Mesenchymal stem cell (in vitro differentiated cells and primary cell): ENCODE measurements around the gene STON1.
"Not testable (repeated sequence)": the region's sequence is repeated elsewhere in the genome, so short reads cannot be mapped to it uniquely, and the experiment has no call there.

ENCODE experiments used
- DNase-seq: peaks from one replicate; pipeline ENCODE4 v3.0.0-alpha.2; 2013
- H2AFZ ChIP-seq: one replicate; pipeline ENCODE4 v1.6.1; 2013; ENCODE audit warnings: low read depth, mild to moderate bottlenecking, control low read depth, inconsistent platforms, low read length, moderate library complexity
- H2AK5ac ChIP-seq: 2 replicates; pipeline ENCODE4 v1.6.1; 2013; ENCODE audit warnings: low read length, moderate library complexity, mild to moderate bottlenecking, inconsistent platforms; ENCODE audit not compliant: severe bottlenecking
- H2BK120ac ChIP-seq: one replicate; pipeline ENCODE4 v1.6.1; 2013; ENCODE audit warnings: low read depth, mild to moderate bottlenecking, inconsistent platforms, low read length, moderate library complexity
- H2BK12ac ChIP-seq, 2 experiments: one replicate each; pipeline ENCODE4 v1.6.1; 2013; ENCODE audit warnings: inconsistent platforms in 2 of 2, low read length in 2 of 2, mild to moderate bottlenecking in 2 of 2, moderate library complexity in 2 of 2, control low read depth in 1 of 2
- H2BK15ac ChIP-seq: one replicate; pipeline ENCODE4 v1.6.1; 2013; ENCODE audit warnings: mild to moderate bottlenecking, low read depth, inconsistent platforms; ENCODE audit not compliant: poor library complexity, severe bottlenecking
- H2BK5ac ChIP-seq: 2 replicates; pipeline ENCODE4 v1.6.1; 2013; ENCODE audit warnings: low read depth, mild to moderate bottlenecking, low read length, control low read depth, inconsistent platforms; ENCODE audit not compliant: poor library complexity, severe bottlenecking
- H3K14ac ChIP-seq, 2 experiments: one replicate each; pipeline ENCODE4 v1.6.1; 2013; ENCODE audit warnings: inconsistent platforms in 2 of 2, low read length in 2 of 2, control low read depth in 1 of 2, mild to moderate bottlenecking in 1 of 2, moderate library complexity in 1 of 2
- H3K18ac ChIP-seq, 2 experiments: one replicate each; pipeline ENCODE4 v1.6.1; 2013; ENCODE audit warnings: inconsistent platforms in 2 of 2, low read length in 2 of 2, control low read depth in 1 of 2, low read depth in 1 of 2, mild to moderate bottlenecking in 1 of 2
- H3K23ac ChIP-seq, 2 experiments: one replicate each; pipeline ENCODE4 v1.6.1; 2013; ENCODE audit warnings: inconsistent platforms in 2 of 2, low read length in 2 of 2, mild to moderate bottlenecking in 2 of 2, moderate library complexity in 2 of 2, control low read depth in 1 of 2
- H3K27ac ChIP-seq: 2 replicates; pipeline ENCODE4 v1.5.1; 2013; ENCODE audit warnings: mild to moderate bottlenecking, moderate library complexity, low read length, control low read depth, inconsistent platforms; ENCODE audit not compliant: poor library complexity, severe bottlenecking
- H3K27me3 ChIP-seq, 2 experiments: 2 replicates each; pipeline versions ENCODE4 v1.6.1 to v1.7.0; 2013; ENCODE audit warnings: low read length in 2 of 2, mild to moderate bottlenecking in 2 of 2, moderate library complexity in 2 of 2, control low read depth in 1 of 2, inconsistent platforms in 1 of 2; ENCODE audit not compliant: control insufficient read depth in 1 of 2, insufficient read depth in 1 of 2
- H3K36me3 ChIP-seq, 2 experiments: 2 replicates each; pipeline versions ENCODE4 v1.6.1 to v1.7.0; 2013; ENCODE audit warnings: low read length in 2 of 2, control low read depth in 1 of 2, inconsistent platforms in 1 of 2, low read depth in 1 of 2, mild to moderate bottlenecking in 1 of 2; ENCODE audit not compliant: insufficient read depth in 2 of 2, control insufficient read depth in 1 of 2
- H3K4ac ChIP-seq, 2 experiments: one replicate each; pipeline ENCODE4 v1.6.1; 2013; ENCODE audit warnings: inconsistent platforms in 2 of 2, low read length in 2 of 2, mild to moderate bottlenecking in 2 of 2, moderate library complexity in 2 of 2, control low read depth in 1 of 2, low read depth in 1 of 2
- H3K4me1 ChIP-seq: 2 replicates; pipeline ENCODE4 v1.6.1; 2013; ENCODE audit warnings: low read depth, low read length, control low read depth; ENCODE audit not compliant: control insufficient read depth, insufficient read depth
- H3K4me2 ChIP-seq: 2 replicates; pipeline ENCODE4 v1.6.1; 2013; ENCODE audit warnings: low read length, mild to moderate bottlenecking, inconsistent platforms; ENCODE audit not compliant: poor library complexity, severe bottlenecking
- H3K4me3 ChIP-seq, 2 experiments: 2 replicates each; pipeline versions ENCODE4 v1.5.1 to v1.7.0; 2013; ENCODE audit warnings: low read length in 2 of 2, mild to moderate bottlenecking in 2 of 2, control low read depth in 1 of 2, low read depth in 1 of 2; ENCODE audit not compliant: insufficient read depth in 1 of 2
- H3K79me1 ChIP-seq: replicated peaks from 2 replicates; pipeline ENCODE4 v1.6.1; 2013; ENCODE audit warnings: mild to moderate bottlenecking, control low read depth, low read length, inconsistent platforms; ENCODE audit not compliant: poor library complexity, severe bottlenecking
- H3K9ac ChIP-seq: 2 replicates; pipeline ENCODE4 v1.7.0; 2013; ENCODE audit warnings: mild to moderate bottlenecking, low read length, moderate library complexity
- H3K9me3 ChIP-seq: 2 replicates; pipeline ENCODE4 v1.7.0; 2013; ENCODE audit warnings: mild to moderate bottlenecking, low read length; ENCODE audit not compliant: control insufficient read depth
- H4K8ac ChIP-seq: one replicate; pipeline ENCODE4 v1.6.1; 2013; ENCODE audit warnings: inconsistent platforms, mild to moderate bottlenecking, low read length, moderate library complexity
- H4K91ac ChIP-seq: one replicate; pipeline ENCODE4 v1.6.1; 2013; ENCODE audit warnings: mild to moderate bottlenecking, low read length, inconsistent platforms
- WGBS: methylation state at CpG from one replicate; pipeline ENCODE4 v1.1.7; 2013; ENCODE audit warnings: mixed read lengths; 5-methylcytosine and 5-hydroxymethylcytosine counted together

The STON1 gene

DNA sequence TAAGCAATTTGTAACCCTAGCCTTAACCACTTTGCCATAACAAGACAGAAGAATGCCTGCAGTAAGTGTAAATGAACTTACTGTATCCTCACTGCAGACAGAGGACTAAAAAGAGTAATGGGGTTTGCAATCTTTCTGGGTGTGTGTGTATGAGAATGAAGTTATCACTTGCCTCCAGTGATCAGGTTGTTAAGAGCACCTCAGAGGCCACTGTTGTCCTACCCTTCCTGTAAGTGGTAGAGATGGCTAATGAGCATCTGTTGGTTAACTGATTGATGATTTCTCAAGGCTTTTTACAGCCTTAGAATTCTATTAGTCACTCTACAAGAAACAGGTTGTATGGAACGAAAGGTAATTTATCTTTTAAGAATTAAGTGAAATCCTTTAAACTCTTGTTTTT, 60.1 kb downstream of the STON1 start:
- Histone ChIP-seq H3K18ac (no peak overlapping the region), H4K8ac (no peak overlapping the region), H3K9ac (no peak overlapping the region), H3K36me3 (peaks cover 0 to 2% of the 10 kb centered on the region in 2 experiments), H3K27me3 (no peaks in the 10 kb centered on the region), H3K14ac (no peak overlapping the region), H2AFZ (no peak overlapping the region), H2BK15ac (no peak overlapping the region), H3K4me2 (no peak overlapping the region), H3K4ac (no peak overlapping the region), H3K79me1 (no peaks in the 10 kb centered on the region), H2BK12ac (no peak overlapping the region), H3K23ac (no peak overlapping the region), H3K4me3 (no peak overlapping the region), H4K91ac (no peak overlapping the region), H2BK120ac (no peak overlapping the region), H2BK5ac (no peak overlapping the region), H3K9me3 (no peaks in the 10 kb centered on the region), H3K27ac (no peak overlapping the region), H2AK5ac (no peak overlapping the region), H3K4me1 (no peaks in the 10 kb centered on the region)
- no CpG with 5 or more reads among the region's 1 CpG for WGBS
- DNase-seq: no peak

DNA sequence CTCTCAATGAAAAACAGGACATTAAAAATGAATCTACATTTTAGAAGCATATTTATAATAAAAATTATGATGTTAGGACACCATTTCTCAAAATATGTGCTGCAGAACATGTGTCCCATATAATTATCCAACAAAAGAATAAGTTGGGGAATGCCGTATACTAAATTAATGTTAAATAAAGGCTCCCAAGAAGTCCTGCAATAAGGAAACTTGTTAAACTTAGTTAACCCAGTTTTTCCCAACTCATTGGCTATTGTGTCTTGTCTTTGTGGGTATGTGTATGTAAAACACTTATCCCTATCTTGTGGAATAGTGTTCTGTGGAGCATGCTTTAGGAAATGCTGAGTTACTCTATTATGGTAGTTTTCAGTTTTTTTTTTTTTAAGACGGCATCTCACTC, 62.1 kb downstream of the STON1 start:
- no peak overlapping the region for H3K4me3 ChIP-seq
- no peak for DNase-seq
- H3K9me3 ChIP-seq: no peaks in the 10 kb centered on the region
- no peaks in the 10 kb centered on the region for H3K79me1 ChIP-seq
- no peak overlapping the region for H2AK5ac ChIP-seq
- H3K4me1 ChIP-seq: no peaks in the 10 kb centered on the region
- peaks cover 0 to 2% of the 10 kb centered on the region in 2 experiments for H3K36me3 ChIP-seq
- H3K9ac ChIP-seq: no peak overlapping the region
- no peak overlapping the region for H3K23ac ChIP-seq
- no peak overlapping the region for H2BK12ac ChIP-seq
- no peak overlapping the region for H2AFZ ChIP-seq
- H3K4me2 ChIP-seq: no peak overlapping the region
- H4K8ac ChIP-seq: no peak overlapping the region
- no peak overlapping the region for H4K91ac ChIP-seq
- no peak overlapping the region for H2BK5ac ChIP-seq
- no peak overlapping the region for H3K18ac ChIP-seq
- no peaks in the 10 kb centered on the region for H3K27me3 ChIP-seq
- no peak overlapping the region for H3K27ac ChIP-seq
- no peak overlapping the region for H2BK15ac ChIP-seq
- 100% methylated on average over 1 of the region's 2 CpGs for WGBS
- H3K14ac ChIP-seq: no peak overlapping the region
- no peak overlapping the region for H2BK120ac ChIP-seq
- no peak overlapping the region for H3K4ac ChIP-seq

DNA sequence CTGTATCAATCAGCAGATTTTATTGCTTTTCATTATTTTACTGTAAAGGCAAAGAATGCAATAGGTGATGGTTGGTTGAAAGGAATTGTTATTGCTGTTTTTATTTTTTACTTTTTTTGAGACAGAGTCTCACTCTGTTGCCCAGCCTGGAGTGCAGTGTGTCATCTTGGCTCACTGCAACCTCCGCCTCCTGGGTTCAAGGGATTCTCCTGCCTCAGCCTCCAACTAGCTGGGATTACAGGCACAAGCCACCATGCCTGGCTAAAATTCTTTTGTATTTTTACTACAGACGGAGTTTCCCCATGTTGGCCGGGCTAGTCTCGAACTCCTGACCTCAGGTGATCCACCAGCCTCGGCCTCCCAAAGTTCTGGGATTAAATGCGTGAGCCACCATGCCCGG, 66.8 kb downstream of the STON1 start:
- not testable (repeated sequence) for H3K4me3 ChIP-seq, H2BK120ac ChIP-seq, H3K9ac ChIP-seq, H3K27ac ChIP-seq, H3K18ac ChIP-seq, H2BK12ac ChIP-seq, H3K27me3 ChIP-seq, H2BK5ac ChIP-seq, H2AFZ ChIP-seq, H3K23ac ChIP-seq, H3K4me2 ChIP-seq, H2AK5ac ChIP-seq, DNase-seq, H4K8ac ChIP-seq, H3K4ac ChIP-seq, H2BK15ac ChIP-seq, H3K9me3 ChIP-seq, H3K14ac ChIP-seq, H3K79me1 ChIP-seq, H3K4me1 ChIP-seq, H3K36me3 ChIP-seq, H4K91ac ChIP-seq
- WGBS: 99% methylated on average over 7 of the region's 7 CpGs

DNA sequence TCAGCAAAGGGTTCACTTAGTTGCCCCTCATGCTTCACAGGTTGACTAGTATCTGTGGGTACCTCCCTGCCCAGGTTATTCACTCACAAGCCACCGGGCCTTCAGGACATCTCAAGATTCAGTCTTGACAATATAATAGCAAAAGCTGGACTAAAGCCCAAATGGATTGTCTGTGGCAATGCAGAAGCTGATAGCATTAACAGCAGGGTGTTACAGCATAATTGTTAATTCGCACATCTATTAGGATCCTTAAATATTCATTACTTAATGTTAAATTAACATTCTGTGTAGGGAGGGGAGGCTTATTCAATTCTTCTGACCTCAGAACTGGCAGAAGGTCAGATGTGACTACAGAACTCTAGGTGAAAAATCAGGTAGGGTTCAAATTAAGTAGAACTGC, 67.5 kb downstream of the STON1 start:
- Histone ChIP-seq H3K79me1 (no peaks in the 10 kb centered on the region), H3K4me1 (no peaks in the 10 kb centered on the region), H3K4me3 (no peak overlapping the region), H3K27me3 (no peaks in the 10 kb centered on the region), H3K36me3 (peaks cover 0 to 2% of the 10 kb centered on the region in 2 experiments), H3K4ac (no peak overlapping the region), H3K14ac (no peak overlapping the region), H2BK15ac (no peak overlapping the region), H2BK5ac (no peak overlapping the region), H3K9me3 (no peaks in the 10 kb centered on the region), H2BK120ac (no peak overlapping the region), H3K4me2 (no peak overlapping the region), H2BK12ac (no peak overlapping the region), H3K9ac (no peak overlapping the region), H2AFZ (no peak overlapping the region), H3K18ac (no peak overlapping the region), H2AK5ac (no peak overlapping the region), H3K23ac (no peak overlapping the region), H3K27ac (no peak overlapping the region), H4K8ac (no peak overlapping the region), H4K91ac (no peak overlapping the region)
- no peak for DNase-seq
- 100% methylated on average over 1 of the region's 2 CpGs for WGBS
